H9 (cell line): ENCODE data around the gene UBE4B. TPM values are rescaled to one million over a fixed set of nuclear protein-coding genes. Genes with fewer than 3 reads are reported as not detected.

Experiments used
- DNase-seq: peaks from one replicate; pipeline ENCODE4 v3.0.0-alpha.2; 2017
- H2AFZ ChIP-seq: one replicate; pipeline ENCODE4 v1.6.1; 2013; ENCODE audit warnings: mild to moderate bottlenecking, low read length, control low read depth, moderate library complexity
- H2AK5ac ChIP-seq: 2 replicates; pipeline ENCODE4 v1.6.1; 2013; ENCODE audit warnings: low read length, control low read depth, mixed read lengths; ENCODE audit not compliant: insufficient read length
- H2BK120ac ChIP-seq: one replicate; pipeline ENCODE4 v1.6.1; 2013; ENCODE audit warnings: low read depth, mild to moderate bottlenecking, low read length, control low read depth, inconsistent platforms; ENCODE audit not compliant: poor library complexity, severe bottlenecking
- H2BK12ac ChIP-seq: 2 replicates; pipeline ENCODE4 v1.6.1; 2013; ENCODE audit warnings: low read length, control low read depth, mixed read lengths, low read depth; ENCODE audit not compliant: insufficient read length
- H2BK15ac ChIP-seq: 2 replicates; pipeline ENCODE4 v1.6.1; 2013; ENCODE audit warnings: low read depth, low read length, control low read depth
- H2BK20ac ChIP-seq: one replicate; pipeline ENCODE4 v1.6.1; 2013; ENCODE audit warnings: low read depth, mild to moderate bottlenecking, low read length, control low read depth, inconsistent platforms; ENCODE audit not compliant: poor library complexity, severe bottlenecking
- H2BK5ac ChIP-seq: 2 replicates; pipeline ENCODE4 v1.6.1; 2013; ENCODE audit warnings: low read length, control low read depth, mixed read lengths; ENCODE audit not compliant: insufficient read length
- H3K14ac ChIP-seq: 2 replicates; pipeline ENCODE4 v1.6.1; 2013; ENCODE audit warnings: low read length, control low read depth; ENCODE audit not compliant: insufficient read depth
- H3K18ac ChIP-seq: 2 replicates; pipeline ENCODE4 v1.6.1; 2013; ENCODE audit warnings: low read depth, mild to moderate bottlenecking, mixed read lengths, low read length, control low read depth; ENCODE audit not compliant: insufficient read length
- H3K23ac ChIP-seq: 2 replicates; pipeline ENCODE4 v1.6.1; 2013; ENCODE audit warnings: low read length, control low read depth, mixed read lengths, low read depth; ENCODE audit not compliant: insufficient read length
- H3K23me2 ChIP-seq: 2 replicates; pipeline ENCODE4 v1.6.1; 2013; ENCODE audit warnings: low read depth, mild to moderate bottlenecking, mixed read lengths, low read length, control low read depth; ENCODE audit not compliant: insufficient read length, poor library complexity, severe bottlenecking
- H3K27ac ChIP-seq: 2 replicates; pipeline ENCODE4 v1.5.1; 2013; ENCODE audit warnings: low read length, control low read depth, mixed read lengths, low read depth; ENCODE audit not compliant: insufficient read length
- H3K27me3 ChIP-seq: 2 replicates; pipeline ENCODE4 v1.6.1; 2013; ENCODE audit warnings: low read length, control low read depth, inconsistent platforms; ENCODE audit not compliant: insufficient read depth
- H3K4ac ChIP-seq: 2 replicates; pipeline ENCODE4 v1.6.1; 2013; ENCODE audit warnings: low read depth, mild to moderate bottlenecking, control low read depth, inconsistent platforms, low read length, moderate library complexity
- H3K4me1 ChIP-seq: 2 replicates; pipeline ENCODE4 v1.6.1; 2013; ENCODE audit warnings: low read length, control low read depth, inconsistent platforms; ENCODE audit not compliant: insufficient read depth
- H3K4me2 ChIP-seq: 2 replicates; pipeline ENCODE4 v1.6.1; 2013; ENCODE audit warnings: low read length, control low read depth, mixed read lengths; ENCODE audit not compliant: insufficient read length, insufficient read depth
- H3K56ac ChIP-seq: 2 replicates; pipeline ENCODE4 v1.6.1; 2013; ENCODE audit warnings: low read depth, mild to moderate bottlenecking, mixed read lengths, low read length, control low read depth; ENCODE audit not compliant: insufficient read length
- H3K79me1 ChIP-seq: 2 replicates; pipeline ENCODE4 v1.6.1; 2013; ENCODE audit warnings: low read depth, mild to moderate bottlenecking, moderate library complexity, low read length, control low read depth, inconsistent platforms; ENCODE audit not compliant: insufficient read depth, poor library complexity, severe bottlenecking
- H3K79me2 ChIP-seq: 2 replicates; pipeline ENCODE4 v1.6.1; 2013; ENCODE audit warnings: low read length, control low read depth, inconsistent platforms; ENCODE audit not compliant: insufficient read depth
- H3K9ac ChIP-seq: 2 replicates; pipeline ENCODE4 v1.6.1; 2013; ENCODE audit warnings: low read length, control low read depth, mixed read lengths; ENCODE audit not compliant: insufficient read length; ENCODE audit errors: extremely low read depth
- H3K9me3 ChIP-seq: one replicate; pipeline ENCODE4 v1.6.1; 2013; ENCODE audit warnings: low read depth, low read length, inconsistent platforms; ENCODE audit not compliant: control insufficient read depth
- H3T11ph ChIP-seq: one replicate; pipeline ENCODE4 v1.6.1; 2013; ENCODE audit warnings: mild to moderate bottlenecking, low read length, control low read depth, inconsistent platforms
- H4K20me1 ChIP-seq: one replicate; pipeline ENCODE4 v1.6.1; 2013; ENCODE audit not compliant: control insufficient read depth, insufficient read length, insufficient read depth
- H4K5ac ChIP-seq: 2 replicates; pipeline ENCODE4 v1.6.1; 2013; ENCODE audit warnings: low read depth, mild to moderate bottlenecking, mixed read lengths, low read length, control low read depth; ENCODE audit not compliant: insufficient read length
- H4K8ac ChIP-seq: replicated peaks from 2 replicates; pipeline ENCODE4 v1.6.1; 2013; ENCODE audit warnings: low read length, control low read depth, mixed read lengths, low read depth; ENCODE audit not compliant: insufficient read length
- H4K91ac ChIP-seq: 2 replicates; pipeline ENCODE4 v1.6.1; 2013; ENCODE audit warnings: low read depth, mild to moderate bottlenecking, moderate library complexity, mixed read lengths, low read length, control low read depth; ENCODE audit not compliant: insufficient read length
- H3K27ac Mint-ChIP-seq, 3 experiments: 2 replicates in 2 of 3; 3 replicates in 1 of 3; pipeline ENCODE4 v1.8.0; 2020 to 2021; ENCODE audit warnings: mixed read lengths in 3 of 3, mild to moderate bottlenecking in 1 of 3, moderate library complexity in 1 of 3
- H3K27me3 Mint-ChIP-seq: 2 replicates; pipeline ENCODE4 v1.8.0; 2021; ENCODE audit warnings: low read depth, mild to moderate bottlenecking, moderate library complexity, mixed read lengths
- H3K36me3 Mint-ChIP-seq, 3 experiments: 2 replicates in 2 of 3; 3 replicates in 1 of 3; pipeline ENCODE4 v1.8.0; 2020 to 2021; ENCODE audit warnings: low read depth in 3 of 3, mixed read lengths in 3 of 3; ENCODE audit not compliant: insufficient read depth in 1 of 3
- H3K4me1 Mint-ChIP-seq, 2 experiments: 2 replicates each; pipeline ENCODE4 v1.8.0; 2020; ENCODE audit warnings: mixed read lengths in 2 of 2
- H3K4me3 Mint-ChIP-seq, 2 experiments: 2 replicates in 1 of 2; 3 replicates in 1 of 2; pipeline ENCODE4 v1.8.0; 2020 to 2021; ENCODE audit warnings: mild to moderate bottlenecking in 2 of 2, mixed read lengths in 2 of 2, moderate library complexity in 1 of 2
- H3K9me3 Mint-ChIP-seq, 2 experiments: 2 replicates in 1 of 2; 3 replicates in 1 of 2; pipeline ENCODE4 v1.8.0; 2020; ENCODE audit warnings: mild to moderate bottlenecking in 2 of 2, mixed read lengths in 2 of 2, moderate library complexity in 1 of 2
- WGBS: extraction: QIAGEN DNeasy Blood & Tissue Kit; methylation state at CpG from one replicate; pipeline ENCODE4 v1.1.7; 2013; ENCODE audit warnings: missing lambda C conversion rate, low lambda C conversion rate, mixed read lengths; ENCODE audit not compliant: insufficient read length; ENCODE audit errors: extremely low coverage; 5-methylcytosine and 5-hydroxymethylcytosine counted together
- total RNA-seq: library from RNA; stranded (reverse); gene quantifications from 2 replicates; pipeline ENCODE4 v1.2.1, GENCODE V29; 2021
- TF ChIP-seq, protein P1 (sequence below): fragments of 200-600 bp; sonication (generic); conservative IDR thresholded peaks from 3 replicates; pipeline ENCODE4 v1.8.0; 2021; ENCODE audit warnings: antibody characterized with exemption, mild to moderate bottlenecking

Gene UBE4B
- total RNA-seq, 1 experiment from 2014 or later: 67.6 TPM

DNA sequence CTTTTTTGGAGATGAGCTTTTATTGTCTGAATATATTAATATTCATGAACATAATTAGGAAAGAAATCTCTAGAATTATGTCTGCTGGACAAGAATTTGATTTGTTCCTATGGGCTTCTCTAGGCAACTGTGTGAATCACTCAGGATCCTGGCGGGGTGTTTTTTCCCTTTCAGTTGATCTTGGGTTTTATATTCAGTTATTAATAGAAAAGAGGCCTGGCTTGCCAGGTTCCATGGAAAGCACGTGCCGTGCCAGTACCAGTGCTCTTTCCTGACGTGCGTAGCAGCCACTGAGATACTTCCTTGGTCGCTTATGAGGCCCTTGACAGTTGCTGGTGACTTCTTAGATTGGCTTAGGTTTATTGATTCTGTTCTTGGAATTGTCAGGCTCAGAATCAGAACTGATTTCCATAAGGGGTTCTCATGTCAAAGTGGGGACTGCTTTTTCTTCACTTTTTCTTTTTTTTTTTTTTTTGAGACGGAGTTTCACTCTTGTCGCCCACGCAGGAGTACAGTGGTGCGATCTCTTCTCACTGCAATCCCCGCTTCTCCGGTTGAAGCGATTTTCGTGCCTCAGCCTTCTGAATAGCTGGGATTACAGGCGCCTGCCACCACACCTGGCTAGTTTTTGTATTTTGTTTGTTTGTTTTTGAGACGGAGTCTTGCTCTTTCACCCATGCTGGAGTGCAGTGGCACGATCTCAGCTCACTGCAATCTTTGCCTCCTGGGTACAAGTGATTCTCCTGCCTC is 129.0 kb downstream of the UBE4B start:
- no peak overlapping the region for H3K18ac ChIP-seq

More for the DNA sequence above, 129.0 kb downstream of the UBE4B start:
- Histone ChIP-seq H3K9me3 (no peaks in the 10 kb centered on the region), H2AFZ (no peak overlapping the region), H3K4me2 (no peak overlapping the region), H3K79me2 (no peaks in the 10 kb centered on the region), H3K23ac (no peak overlapping the region), H2BK15ac (no peak overlapping the region), H4K8ac (no peak overlapping the region), H3T11ph (no peak overlapping the region), H3K56ac (no peak overlapping the region), H2BK12ac (no peak overlapping the region), H2AK5ac (no peak overlapping the region), H2BK120ac (no peak overlapping the region), H3K79me1 (no peaks in the 10 kb centered on the region), H3K4me1 (no peaks in the 10 kb centered on the region), H3K4ac (no peak overlapping the region), H4K91ac (no peak overlapping the region), H3K27me3 (no peaks in the 10 kb centered on the region), H3K14ac (no peak overlapping the region), H2BK20ac (no peak overlapping the region), H3K27ac (no peak overlapping the region), H3K9ac (no peak overlapping the region), H4K5ac (no peak overlapping the region), H2BK5ac (no peak overlapping the region), H4K20me1 (no peaks in the 10 kb centered on the region), H3K23me2 (no peaks in the 10 kb centered on the region)
- DNase-seq: no peak
- no CpG with 5 or more reads among the region's 17 CpGs for WGBS
- Mint-ChIP-seq H3K27me3 (no peaks in the 10 kb centered on the region), H3K9me3 (no peaks in the 10 kb centered on the region), H3K4me1 (no peaks in the 10 kb centered on the region), H3K4me3 (no peak overlapping the region), H3K36me3 (peaks cover 6 to 53% (median 48%) of the 10 kb centered on the region in 3 experiments; a peak in 5 of 7 replicates), H3K27ac (peak overlapping the region in 1 of 3 experiments; percentile 24; a peak in 1 of 7 replicates)
- TF ChIP-seq, protein P1, sequence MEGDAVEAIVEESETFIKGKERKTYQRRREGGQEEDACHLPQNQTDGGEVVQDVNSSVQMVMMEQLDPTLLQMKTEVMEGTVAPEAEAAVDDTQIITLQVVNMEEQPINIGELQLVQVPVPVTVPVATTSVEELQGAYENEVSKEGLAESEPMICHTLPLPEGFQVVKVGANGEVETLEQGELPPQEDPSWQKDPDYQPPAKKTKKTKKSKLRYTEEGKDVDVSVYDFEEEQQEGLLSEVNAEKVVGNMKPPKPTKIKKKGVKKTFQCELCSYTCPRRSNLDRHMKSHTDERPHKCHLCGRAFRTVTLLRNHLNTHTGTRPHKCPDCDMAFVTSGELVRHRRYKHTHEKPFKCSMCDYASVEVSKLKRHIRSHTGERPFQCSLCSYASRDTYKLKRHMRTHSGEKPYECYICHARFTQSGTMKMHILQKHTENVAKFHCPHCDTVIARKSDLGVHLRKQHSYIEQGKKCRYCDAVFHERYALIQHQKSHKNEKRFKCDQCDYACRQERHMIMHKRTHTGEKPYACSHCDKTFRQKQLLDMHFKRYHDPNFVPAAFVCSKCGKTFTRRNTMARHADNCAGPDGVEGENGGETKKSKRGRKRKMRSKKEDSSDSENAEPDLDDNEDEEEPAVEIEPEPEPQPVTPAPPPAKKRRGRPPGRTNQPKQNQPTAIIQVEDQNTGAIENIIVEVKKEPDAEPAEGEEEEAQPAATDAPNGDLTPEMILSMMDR: no peak
